Astrocyte (in vitro differentiated cells and primary cell): ENCODE results near the gene MYOD1. TPM values are rescaled to one million over a fixed set of nuclear protein-coding genes. Genes with fewer than 3 reads are reported as not detected.

Experiments used
- DNase-seq: peaks from one replicate; pipeline ENCODE4 v3.0.0-alpha.2; 2010; ENCODE audit warnings: low read depth
- FAIRE-seq: peaks from 2 replicates; lab custom pipeline; 2011; peaks lifted over from hg19 to GRCh38; lab: Jason Lieb, UNC
- H2AFZ ChIP-seq: 2 replicates; pipeline ENCODE4 v1.6.0; 2012; ENCODE audit warnings: low read depth, low read length, inconsistent platforms
- H3K27ac ChIP-seq: 2 replicates; pipeline ENCODE4 v1.5.1; 2011; ENCODE audit warnings: low read depth, low read length, inconsistent platforms
- H3K27me3 ChIP-seq: 2 replicates; pipeline ENCODE4 v1.6.0; 2011; ENCODE audit warnings: low read length, inconsistent platforms; ENCODE audit not compliant: insufficient read depth
- H3K36me3 ChIP-seq: 2 replicates; pipeline ENCODE4 v1.5.1; 2011; ENCODE audit warnings: low read length, inconsistent platforms; ENCODE audit not compliant: insufficient read depth
- H3K4me1 ChIP-seq: 2 replicates; pipeline ENCODE4 v1.5.1; 2011; ENCODE audit warnings: low read length, inconsistent platforms; ENCODE audit not compliant: insufficient read depth
- H3K4me2 ChIP-seq: 2 replicates; pipeline ENCODE4 v1.6.0; 2012; ENCODE audit warnings: low read length, inconsistent platforms
- H3K4me3 ChIP-seq: 2 replicates; pipeline ENCODE4 v1.5.1; 2011; ENCODE audit warnings: low read depth, mild to moderate bottlenecking, low read length, inconsistent platforms; ENCODE audit not compliant: insufficient read depth
- H3K79me2 ChIP-seq: 2 replicates; pipeline ENCODE4 v1.6.0; 2012; ENCODE audit warnings: mild to moderate bottlenecking, low read length, inconsistent platforms; ENCODE audit not compliant: insufficient read depth
- H3K9ac ChIP-seq: 2 replicates; pipeline ENCODE4 v1.6.0; 2012; ENCODE audit warnings: mild to moderate bottlenecking, low read length, inconsistent platforms
- H3K9me3 ChIP-seq: 2 replicates; pipeline ENCODE4 v1.5.1; 2012; ENCODE audit warnings: low read depth, mild to moderate bottlenecking, low read length, inconsistent platforms; ENCODE audit not compliant: insufficient read depth
- H4K20me1 ChIP-seq: 2 replicates; pipeline ENCODE4 v1.6.0; 2012; ENCODE audit warnings: low read length, inconsistent platforms; ENCODE audit not compliant: insufficient read depth
- H3K27ac Mint-ChIP-seq: one replicate; pipeline ENCODE4 v1.8.0; 2021; ENCODE audit warnings: mild to moderate bottlenecking, mixed read lengths; ENCODE audit not compliant: unreplicated experiment
- H3K27me3 Mint-ChIP-seq: one replicate; pipeline ENCODE4 v1.8.0; 2021; ENCODE audit warnings: low read depth, mixed read lengths; ENCODE audit not compliant: unreplicated experiment
- H3K36me3 Mint-ChIP-seq: one replicate; pipeline ENCODE4 v1.8.0; 2021; ENCODE audit warnings: low read depth, mixed read lengths; ENCODE audit not compliant: unreplicated experiment
- H3K4me1 Mint-ChIP-seq: one replicate; pipeline ENCODE4 v1.8.0; 2021; ENCODE audit warnings: low read depth, mixed read lengths; ENCODE audit not compliant: unreplicated experiment
- H3K4me3 Mint-ChIP-seq: one replicate; pipeline ENCODE4 v1.8.0; 2021; ENCODE audit warnings: mild to moderate bottlenecking, moderate library complexity, mixed read lengths; ENCODE audit not compliant: unreplicated experiment
- H3K9me3 Mint-ChIP-seq: one replicate; pipeline ENCODE4 v1.8.0; 2021; ENCODE audit warnings: mild to moderate bottlenecking, mixed read lengths; ENCODE audit not compliant: unreplicated experiment
- CTCF ChIP-seq: IDR thresholded peaks from 2 replicates; pipeline ENCODE4 v1.5.1; 2011; ENCODE audit warnings: low read depth, mild to moderate bottlenecking, inconsistent platforms, low read length, moderate library complexity; ENCODE audit not compliant: insufficient read depth
- EZH2 ChIP-seq: IDR thresholded peaks from 2 replicates; pipeline ENCODE4 v1.6.1; 2012; ENCODE audit warnings: mild to moderate bottlenecking, low read length, inconsistent platforms; ENCODE audit not compliant: insufficient read depth
- total RNA-seq: library from RNA; stranded (reverse); gene quantifications from 2 replicates; pipeline ENCODE4 v1.2.1, GENCODE V29; 2021

Gene MYOD1
- total RNA-seq, 1 donor from 2014 or later: not detected

GRCh38 chr11:17771415-17771814 lies 52.0 kb downstream of the MYOD1 start:
- no peak for DNase-seq
- Histone ChIP-seq H3K27ac (no peak overlapping the region), H3K4me2 (no peak overlapping the region), H3K4me3 (no peak overlapping the region), H3K9me3 (no peaks in the 10 kb centered on the region), H3K36me3 (no peaks in the 10 kb centered on the region), H4K20me1 (no peaks in the 10 kb centered on the region), H3K9ac (no peak overlapping the region), H3K27me3 (no peaks in the 10 kb centered on the region), H2AFZ (no peak overlapping the region), H3K79me2 (no peaks in the 10 kb centered on the region), H3K4me1 (no peaks in the 10 kb centered on the region)
- Mint-ChIP-seq H3K4me3 (no peak overlapping the region), H3K27me3 (peaks cover 19% of the 10 kb centered on the region), H3K9me3 (peaks cover 5% of the 10 kb centered on the region), H3K4me1 (no peaks in the 10 kb centered on the region), H3K27ac (no peak overlapping the region), H3K36me3 (no peaks in the 10 kb centered on the region)
- no peak for FAIRE-seq
- TF ChIP-seq EZH2 (no peak), CTCF (no peak)

Other genes with a start within 250 kb of the MYOD1 start
- gene ABCC8, start 242.7 kb upstream of the MYOD1 start, total RNA-seq: not detected in 2 replicates
- gene USH1C, start 175.2 kb upstream of the MYOD1 start, total RNA-seq: not detected in 2 replicates
- gene OTOG, start 172.3 kb upstream of the MYOD1 start, total RNA-seq: not detected in 2 replicates
- gene KCNC1, start 15.2 kb downstream of the MYOD1 start, total RNA-seq: 0.05 and 0.12 TPM in 2 replicates